A673 (cell line): Measurements from ENCODE around the gene FAM184B. TPM values are rescaled to one million over a fixed set of nuclear protein-coding genes. Genes with fewer than 3 reads are reported as not detected.

Experiments used
- BruUV-seq: library from RNA; stranded (reverse); fragments of 400-500 nt; replicated peaks from 2 replicates; lab custom pipeline; 2021; lab: Mats Ljungman, UMichigan
- CTCF ChIA-PET: fragments of 300-600 bp; sonication (Branson Sonifier 250); formaldehyde crosslinking; loops from one replicate; lab custom pipeline; 2022; ENCODE audit warnings: antibody characterized with exemption; lab: Charles Lee
- POLR2A ChIA-PET: fragments of 300-600 bp; sonication (Branson Sonifier 250); formaldehyde crosslinking; loops from one replicate; lab custom pipeline; 2022; ENCODE audit warnings: antibody characterized with exemption; ENCODE audit not compliant: low non-redundant PET; lab: Charles Lee
- DNase-seq: peaks from one replicate; pipeline ENCODE4 v3.0.0-alpha.2; 2015; ENCODE audit warnings: low spot score
- H3K27ac ChIP-seq: fragments of 200-600 bp; sonication (generic); 2 replicates; pipeline ENCODE4 v1.5.1; 2016; ENCODE audit warnings: mixed run types, low read depth, mild to moderate bottlenecking, mixed read lengths, antibody characterized with exemption, low read length; ENCODE audit not compliant: poor library complexity, severe bottlenecking
- H3K27me3 ChIP-seq: fragments of 200-600 bp; sonication (generic); replicated peaks from 2 replicates; pipeline ENCODE4 v1.6.1; 2017; ENCODE audit warnings: mixed run types, low read depth, mild to moderate bottlenecking, mixed read lengths, antibody characterized with exemption, low read length; ENCODE audit not compliant: insufficient read depth, poor library complexity
- H3K36me3 ChIP-seq: fragments of 200-600 bp; sonication (generic); 2 replicates; pipeline ENCODE4 v1.6.1; 2016; ENCODE audit warnings: mixed run types, mild to moderate bottlenecking, mixed read lengths, antibody characterized with exemption, low read length; ENCODE audit not compliant: insufficient read depth, poor library complexity, severe bottlenecking
- H3K4me1 ChIP-seq: fragments of 200-600 bp; sonication (generic); 2 replicates; pipeline ENCODE4 v1.6.1; 2017; ENCODE audit warnings: mixed run types, mild to moderate bottlenecking, mixed read lengths, antibody characterized with exemption, low read length; ENCODE audit not compliant: insufficient read depth, poor library complexity, severe bottlenecking
- H3K4me3 ChIP-seq: fragments of 200-600 bp; sonication (generic); 2 replicates; pipeline ENCODE4 v1.5.1; 2016; ENCODE audit warnings: low read depth, mixed run types, mild to moderate bottlenecking, mixed read lengths, low read length; ENCODE audit not compliant: poor library complexity, severe bottlenecking
- H3K9me3 ChIP-seq: fragments of 200-600 bp; sonication (generic); 2 replicates; pipeline ENCODE4 v1.6.1; 2016; ENCODE audit warnings: mixed run types, low read depth, mild to moderate bottlenecking, mixed read lengths, antibody characterized with exemption, low read length; ENCODE audit not compliant: poor library complexity, severe bottlenecking
- CTCF ChIP-seq: fragments of 300-800, 200-600 bp; sonication (generic); conservative IDR thresholded peaks from 2 replicates; pipeline ENCODE4 v1.5.1; 2017; ENCODE audit warnings: low read depth, mild to moderate bottlenecking, antibody characterized with exemption, low read length, moderate library complexity, mixed read lengths
- EZH2 ChIP-seq: fragments of 200-600 bp; sonication (generic); IDR thresholded peaks from 2 replicates; pipeline ENCODE4 v1.6.1; 2017; ENCODE audit warnings: borderline replicate concordance, low read depth, mild to moderate bottlenecking, mixed read lengths, antibody characterized with exemption, low read length; ENCODE audit not compliant: poor library complexity, severe bottlenecking
- intact Hi-C: fragments of 100-400 bp; cut with micrococcal nuclease; formaldehyde crosslinking; loops from one replicate; pipeline ENCODE4 v1.10.0; 2022; ENCODE audit not compliant: unreplicated experiment
- total RNA-seq: library from RNA; stranded (reverse); gene quantifications from 2 replicates; pipeline ENCODE4 v1.2.3, GENCODE V29; 2021

The FAM184B gene
- total RNA-seq, 1 experiment from 2014 or later = 0.26 TPM

DNA sequence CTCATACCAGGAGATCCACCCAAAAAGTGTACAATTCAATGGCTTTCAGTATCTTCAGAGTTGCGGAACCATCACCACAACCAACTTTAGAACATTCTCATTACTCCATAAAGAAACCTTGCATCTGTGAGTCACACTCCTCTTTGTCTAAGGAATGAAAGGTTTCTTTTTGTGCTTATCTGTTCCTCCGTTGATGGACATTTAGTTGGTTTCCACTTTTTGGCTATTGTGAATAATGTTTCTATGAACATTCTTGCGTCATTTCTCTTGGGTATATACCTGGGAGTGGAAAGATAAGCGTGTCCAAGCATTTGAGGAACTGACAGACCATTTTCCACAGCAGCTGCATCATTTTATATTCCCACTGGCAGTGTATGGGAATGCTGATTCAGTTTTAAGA lies 10.6 kb downstream of the FAM184B start:
- intact Hi-C loops = no loop called here
- POLR2A ChIA-PET = no interaction called here
- Histone ChIP-seq H3K4me3 (no peak overlapping the region), H3K9me3 (no peaks in the 10 kb centered on the region), H3K27ac (no peak overlapping the region), H3K27me3 (no peaks in the 10 kb centered on the region), H3K4me1 (no peaks in the 10 kb centered on the region), H3K36me3 (no peaks in the 10 kb centered on the region)
- TF ChIP-seq CTCF = no peak
- TF ChIP-seq EZH2 = no peak
- no peak for DNase-seq
- no TSS peak for BruUV-seq
- CTCF ChIA-PET = no interaction called here

GRCh38 chr4:17769406-17770174 lies 11.8 kb downstream of the FAM184B start:
- intact Hi-C loops = no loop called here
- no TSS peak for BruUV-seq
- no peaks in the 10 kb centered on the region for H3K4me1 ChIP-seq
- H3K9me3 ChIP-seq = no peaks in the 10 kb centered on the region
- POLR2A ChIA-PET = no interaction called here
- no peaks in the 10 kb centered on the region for H3K27me3 ChIP-seq
- CTCF ChIA-PET = no interaction called here
- TF ChIP-seq CTCF = no peak
- no peak for TF ChIP-seq EZH2
- no peak overlapping the region for H3K4me3 ChIP-seq
- H3K36me3 ChIP-seq = no peaks in the 10 kb centered on the region
- H3K27ac ChIP-seq = no peak overlapping the region
- no peak for DNase-seq

GRCh38 chr4:17766826-17767458 lies 14.5 kb downstream of the FAM184B start:
- TF ChIP-seq CTCF (no peak), EZH2 (no peak)
- Histone ChIP-seq H3K27me3 (no peaks in the 10 kb centered on the region), H3K4me1 (no peaks in the 10 kb centered on the region), H3K9me3 (peaks cover 3% of the 10 kb centered on the region), H3K36me3 (no peaks in the 10 kb centered on the region), H3K4me3 (no peak overlapping the region), H3K27ac (no peak overlapping the region)
- ChIA-PET POLR2A (no interaction called here), CTCF (no interaction called here)
- BruUV-seq = no TSS peak
- intact Hi-C loops = no loop called here
- DNase-seq = no peak
